ENCODE measurements around the gene KRT80. TPM values are rescaled to one million over a fixed set of nuclear protein-coding genes. Genes with fewer than 3 reads are reported as not detected.

The KRT80 gene
- total RNA-seq, 2 donors from 2014 or later, result 0.07 to 0.09 TPM

GRCh38 chr12:52234223-52234810 lies 42.5 kb upstream of the KRT80 start:
- DNase-seq, result no peak
- Mint-ChIP-seq H3K27ac (no peak overlapping the region), H3K27me3 (ENCODE audit: insufficient read depth) (peaks cover 74% of the 10 kb centered on the region), H3K36me3 (ENCODE audit: low read depth) (no peaks in the 10 kb centered on the region), H3K9me3 (no peaks in the 10 kb centered on the region), H3K4me1 (no peaks in the 10 kb centered on the region), H3K4me3 (no peak overlapping the region)
- H3K27ac ChIP-seq (ENCODE audit: low read depth, low read length), result no peak overlapping the region
- WGBS, 2 experiments (ENCODE audit: insufficient coverage in 1 of 2, insufficient read length in 1 of 2), result 87 to 90% methylated on average over 2 to 10 of the region's 10 CpGs
- H3K4me1 ChIP-seq (ENCODE audit: control insufficient read depth, insufficient read depth, low read length), result no peaks in the 10 kb centered on the region
- TF ChIP-seq, protein P1, sequence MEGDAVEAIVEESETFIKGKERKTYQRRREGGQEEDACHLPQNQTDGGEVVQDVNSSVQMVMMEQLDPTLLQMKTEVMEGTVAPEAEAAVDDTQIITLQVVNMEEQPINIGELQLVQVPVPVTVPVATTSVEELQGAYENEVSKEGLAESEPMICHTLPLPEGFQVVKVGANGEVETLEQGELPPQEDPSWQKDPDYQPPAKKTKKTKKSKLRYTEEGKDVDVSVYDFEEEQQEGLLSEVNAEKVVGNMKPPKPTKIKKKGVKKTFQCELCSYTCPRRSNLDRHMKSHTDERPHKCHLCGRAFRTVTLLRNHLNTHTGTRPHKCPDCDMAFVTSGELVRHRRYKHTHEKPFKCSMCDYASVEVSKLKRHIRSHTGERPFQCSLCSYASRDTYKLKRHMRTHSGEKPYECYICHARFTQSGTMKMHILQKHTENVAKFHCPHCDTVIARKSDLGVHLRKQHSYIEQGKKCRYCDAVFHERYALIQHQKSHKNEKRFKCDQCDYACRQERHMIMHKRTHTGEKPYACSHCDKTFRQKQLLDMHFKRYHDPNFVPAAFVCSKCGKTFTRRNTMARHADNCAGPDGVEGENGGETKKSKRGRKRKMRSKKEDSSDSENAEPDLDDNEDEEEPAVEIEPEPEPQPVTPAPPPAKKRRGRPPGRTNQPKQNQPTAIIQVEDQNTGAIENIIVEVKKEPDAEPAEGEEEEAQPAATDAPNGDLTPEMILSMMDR (conservative IDR thresholded peaks at IDR 0.05), result no peak
- peaks cover 64% of the 10 kb centered on the region for H3K27me3 ChIP-seq (ENCODE audit: control insufficient read depth, insufficient read depth, low read length, poor library complexity, severe bottlenecking)
- no peak overlapping the region for H3K4me3 ChIP-seq (ENCODE audit: low read length)
- H3K9me3 ChIP-seq (ENCODE audit: control insufficient read depth, low read length), result no peaks in the 10 kb centered on the region
- no peak overlapping the region for H3K9ac ChIP-seq (ENCODE audit: extremely low read depth, low read length, poor library complexity, severe bottlenecking)
- no peaks in the 10 kb centered on the region for H3K36me3 ChIP-seq (ENCODE audit: control insufficient read depth, insufficient read depth, low read length)

DNA sequence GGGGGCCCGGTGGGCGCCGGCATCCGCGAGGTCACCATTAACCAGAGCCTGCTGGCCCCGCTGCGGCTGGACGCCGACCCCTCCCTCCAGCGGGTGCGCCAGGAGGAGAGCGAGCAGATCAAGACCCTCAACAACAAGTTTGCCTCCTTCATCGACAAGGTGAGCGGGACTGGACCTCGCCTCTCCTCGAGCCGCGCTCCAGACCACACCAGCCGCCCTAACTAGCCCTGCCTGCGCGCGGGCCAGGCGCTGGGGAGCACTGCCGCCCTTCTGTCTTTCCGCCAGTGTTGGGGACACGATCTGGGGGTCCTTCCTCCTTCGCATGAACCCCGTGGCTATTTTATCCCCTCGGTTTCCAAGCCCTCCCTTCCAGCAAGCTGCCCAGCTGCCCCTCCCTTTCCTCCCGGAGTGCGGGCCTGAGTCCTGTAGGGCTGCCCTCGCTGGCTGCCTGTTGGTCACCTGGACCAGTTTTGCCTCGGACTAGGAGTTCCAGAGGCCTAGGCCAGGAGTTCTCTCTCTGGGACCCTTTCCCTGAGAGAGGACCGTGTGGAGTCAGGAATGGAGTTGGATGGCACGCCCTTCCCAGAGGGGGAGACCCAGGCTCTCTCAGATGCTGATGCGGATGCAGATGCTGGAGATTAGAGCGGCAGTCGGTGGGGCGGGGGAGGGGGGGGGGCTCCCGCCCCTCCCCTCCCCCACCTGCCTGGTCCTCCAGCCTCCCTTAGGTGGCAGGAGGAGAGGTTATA lies 41.8 kb upstream of the KRT80 start:
- Mint-ChIP-seq H3K9me3 (no peaks in the 10 kb centered on the region), H3K4me3 (peak overlapping the region; percentile 43), H3K4me1 (no peaks in the 10 kb centered on the region), H3K27me3 (ENCODE audit: insufficient read depth) (peaks cover 79% of the 10 kb centered on the region), H3K27ac (no peak overlapping the region), H3K36me3 (ENCODE audit: low read depth) (no peaks in the 10 kb centered on the region)
- Histone ChIP-seq H3K27me3 (ENCODE audit: control insufficient read depth, insufficient read depth, low read length, poor library complexity, severe bottlenecking) (peaks cover 71% of the 10 kb centered on the region), H3K36me3 (ENCODE audit: control insufficient read depth, insufficient read depth, low read length) (no peaks in the 10 kb centered on the region), H3K9ac (ENCODE audit: extremely low read depth, low read length, poor library complexity, severe bottlenecking) (no peak overlapping the region), H3K27ac (ENCODE audit: low read depth, low read length) (no peak overlapping the region), H3K4me3 (ENCODE audit: low read length) (no peak overlapping the region), H3K4me1 (ENCODE audit: control insufficient read depth, insufficient read depth, low read length) (no peaks in the 10 kb centered on the region), H3K9me3 (ENCODE audit: control insufficient read depth, low read length) (no peaks in the 10 kb centered on the region)
- TF ChIP-seq, protein P1 (conservative IDR thresholded peaks at IDR 0.05), result no peak
- 16 to 17% methylated on average over 20 to 35 of the region's 40 CpGs for WGBS, 2 experiments (ENCODE audit: insufficient coverage in 1 of 2, insufficient read length in 1 of 2)
- DNase-seq, result peak; percentile 80

GRCh38 chr12:52232674-52233461 lies 41.1 kb upstream of the KRT80 start, which contains the start of gene KRT7:
Gene KRT7 (plus strand): TSS chr12:52233243. CDS start chr12:52233297, 54 bp downstream.
- Mint-ChIP-seq H3K4me3 (peak within 1 kb of the TSS; percentile 43), H3K27ac (no peak within 1 kb of the TSS), H3K9me3 (no peaks in the 10 kb centered on the region), H3K4me1 (no peaks in the 10 kb centered on the region), H3K27me3 (ENCODE audit: insufficient read depth) (peaks cover 85% of the 10 kb centered on the region), H3K36me3 (ENCODE audit: low read depth) (no peaks in the 10 kb centered on the region)
- H3K27ac ChIP-seq (ENCODE audit: low read depth, low read length), result no peak within 1 kb of the TSS
- peaks cover 76% of the 10 kb centered on the region for H3K27me3 ChIP-seq (ENCODE audit: control insufficient read depth, insufficient read depth, low read length, poor library complexity, severe bottlenecking)
- H3K4me1 ChIP-seq (ENCODE audit: control insufficient read depth, insufficient read depth, low read length), result no peaks in the 10 kb centered on the region
- H3K9ac ChIP-seq (ENCODE audit: extremely low read depth, low read length, poor library complexity, severe bottlenecking), result no peak within 1 kb of the TSS
- no peaks in the 10 kb centered on the region for H3K36me3 ChIP-seq (ENCODE audit: control insufficient read depth, insufficient read depth, low read length)
- DNase-seq, result peak; percentile 85
- WGBS, 2 experiments (ENCODE audit: insufficient coverage in 1 of 2, insufficient read length in 1 of 2), result 7 to 12% methylated on average over 29 to 58 of the region's 58 CpGs
- TF ChIP-seq, protein P1 (conservative IDR thresholded peaks at IDR 0.05), result no peak
- no peak within 1 kb of the TSS for H3K4me3 ChIP-seq (ENCODE audit: low read length)
- no peaks in the 10 kb centered on the region for H3K9me3 ChIP-seq (ENCODE audit: control insufficient read depth, low read length)

All from endodermal cell (in vitro differentiated cells).